Type B pancreatic cell (in vitro differentiated cells): Measurements from ENCODE around the gene TECPR2. TPM values are rescaled to one million over a fixed set of nuclear protein-coding genes. Genes with fewer than 3 reads are reported as not detected.

Experiments
- DNase-seq: peaks from one replicate; pipeline ENCODE4 v3.0.0; 2021; ENCODE audit warnings: mixed read lengths; ENCODE audit not compliant: unreplicated experiment; ENCODE audit errors: extremely low spot score
- H3K27ac Mint-ChIP-seq: 2 replicates; pipeline ENCODE4 v1.8.0; 2021; ENCODE audit warnings: mild to moderate bottlenecking, mixed read lengths
- H3K27me3 Mint-ChIP-seq: 2 replicates; pipeline ENCODE4 v1.8.0; 2021; ENCODE audit warnings: mixed read lengths
- H3K36me3 Mint-ChIP-seq: 2 replicates; pipeline ENCODE4 v1.8.0; 2021; ENCODE audit warnings: mixed read lengths
- H3K4me1 Mint-ChIP-seq: one replicate; pipeline ENCODE4 v1.8.0; 2021; ENCODE audit warnings: mixed read lengths; ENCODE audit not compliant: unreplicated experiment
- H3K4me3 Mint-ChIP-seq: 2 replicates; pipeline ENCODE4 v1.8.0; 2021; ENCODE audit warnings: mild to moderate bottlenecking, mixed read lengths
- H3K9me3 Mint-ChIP-seq: 2 replicates; pipeline ENCODE4 v1.8.0; 2021; ENCODE audit warnings: mixed read lengths
- total RNA-seq: library from RNA; stranded (reverse); gene quantifications from 2 replicates; pipeline ENCODE4 v1.2.1, GENCODE V29; 2021; ENCODE audit warnings: low replicate concordance
- TF ChIP-seq, protein P1 (sequence below): fragments of 200-600 bp; sonication (generic); conservative IDR thresholded peaks from 2 replicates; pipeline ENCODE4 v1.5.0; 2021; ENCODE audit warnings: antibody characterized with exemption, mild to moderate bottlenecking

The TECPR2 gene
- total RNA-seq, 1 donor from 2014 or later, result 25.5 TPM

DNA sequence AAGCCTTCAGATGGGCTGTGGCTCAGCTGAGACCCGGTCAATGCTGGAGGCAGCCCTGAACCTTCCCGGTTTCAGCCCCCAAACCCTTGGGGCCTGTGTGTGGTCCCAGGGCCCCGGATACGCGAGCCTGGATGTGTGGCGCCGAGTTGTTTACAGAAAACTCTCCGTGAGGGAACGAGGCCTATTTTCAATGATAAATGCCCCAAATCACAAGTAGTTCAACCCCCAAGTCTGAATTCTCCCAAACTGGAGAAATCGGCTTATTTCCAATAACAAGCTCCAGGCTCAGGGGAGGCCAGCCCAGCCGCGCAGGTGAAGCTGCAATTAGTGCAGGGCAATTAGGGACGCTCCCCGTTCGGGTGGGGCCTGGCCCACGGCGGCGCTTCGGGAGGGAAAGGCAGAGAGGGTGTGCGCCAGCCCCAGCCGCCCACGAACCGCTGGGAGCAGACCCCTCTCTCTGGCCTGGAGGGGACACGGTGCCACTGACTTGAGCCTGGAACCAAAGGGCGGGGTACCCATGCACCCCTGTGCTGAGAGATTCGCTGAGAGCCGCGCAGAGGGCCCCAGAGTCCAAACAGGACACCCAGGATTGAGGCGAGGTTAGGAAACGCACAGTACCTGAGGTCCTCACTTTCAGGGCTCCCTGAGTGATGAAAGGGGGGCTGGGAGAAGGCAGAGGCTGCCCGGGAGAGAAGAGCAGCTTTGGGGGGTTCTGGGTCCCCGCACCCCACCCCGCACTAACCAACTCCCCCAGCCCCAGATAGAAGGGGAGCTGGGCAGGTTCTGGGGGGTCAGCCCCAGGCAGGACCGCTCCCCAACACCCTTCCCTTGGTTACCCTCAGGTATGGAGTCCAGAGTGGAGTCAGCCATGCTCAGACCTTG, 161.1 kb downstream of the TECPR2 start:
- Mint-ChIP-seq H3K4me3 (peak overlapping the region; percentile 62), H3K36me3 (no peaks in the 10 kb centered on the region), H3K27ac (peak overlapping the region; percentile 13), H3K4me1 (peaks cover 8% of the 10 kb centered on the region), H3K27me3 (no peaks in the 10 kb centered on the region), H3K9me3 (no peaks in the 10 kb centered on the region)
- TF ChIP-seq, protein P1, sequence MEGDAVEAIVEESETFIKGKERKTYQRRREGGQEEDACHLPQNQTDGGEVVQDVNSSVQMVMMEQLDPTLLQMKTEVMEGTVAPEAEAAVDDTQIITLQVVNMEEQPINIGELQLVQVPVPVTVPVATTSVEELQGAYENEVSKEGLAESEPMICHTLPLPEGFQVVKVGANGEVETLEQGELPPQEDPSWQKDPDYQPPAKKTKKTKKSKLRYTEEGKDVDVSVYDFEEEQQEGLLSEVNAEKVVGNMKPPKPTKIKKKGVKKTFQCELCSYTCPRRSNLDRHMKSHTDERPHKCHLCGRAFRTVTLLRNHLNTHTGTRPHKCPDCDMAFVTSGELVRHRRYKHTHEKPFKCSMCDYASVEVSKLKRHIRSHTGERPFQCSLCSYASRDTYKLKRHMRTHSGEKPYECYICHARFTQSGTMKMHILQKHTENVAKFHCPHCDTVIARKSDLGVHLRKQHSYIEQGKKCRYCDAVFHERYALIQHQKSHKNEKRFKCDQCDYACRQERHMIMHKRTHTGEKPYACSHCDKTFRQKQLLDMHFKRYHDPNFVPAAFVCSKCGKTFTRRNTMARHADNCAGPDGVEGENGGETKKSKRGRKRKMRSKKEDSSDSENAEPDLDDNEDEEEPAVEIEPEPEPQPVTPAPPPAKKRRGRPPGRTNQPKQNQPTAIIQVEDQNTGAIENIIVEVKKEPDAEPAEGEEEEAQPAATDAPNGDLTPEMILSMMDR, result no peak
- no peak for DNase-seq

DNA sequence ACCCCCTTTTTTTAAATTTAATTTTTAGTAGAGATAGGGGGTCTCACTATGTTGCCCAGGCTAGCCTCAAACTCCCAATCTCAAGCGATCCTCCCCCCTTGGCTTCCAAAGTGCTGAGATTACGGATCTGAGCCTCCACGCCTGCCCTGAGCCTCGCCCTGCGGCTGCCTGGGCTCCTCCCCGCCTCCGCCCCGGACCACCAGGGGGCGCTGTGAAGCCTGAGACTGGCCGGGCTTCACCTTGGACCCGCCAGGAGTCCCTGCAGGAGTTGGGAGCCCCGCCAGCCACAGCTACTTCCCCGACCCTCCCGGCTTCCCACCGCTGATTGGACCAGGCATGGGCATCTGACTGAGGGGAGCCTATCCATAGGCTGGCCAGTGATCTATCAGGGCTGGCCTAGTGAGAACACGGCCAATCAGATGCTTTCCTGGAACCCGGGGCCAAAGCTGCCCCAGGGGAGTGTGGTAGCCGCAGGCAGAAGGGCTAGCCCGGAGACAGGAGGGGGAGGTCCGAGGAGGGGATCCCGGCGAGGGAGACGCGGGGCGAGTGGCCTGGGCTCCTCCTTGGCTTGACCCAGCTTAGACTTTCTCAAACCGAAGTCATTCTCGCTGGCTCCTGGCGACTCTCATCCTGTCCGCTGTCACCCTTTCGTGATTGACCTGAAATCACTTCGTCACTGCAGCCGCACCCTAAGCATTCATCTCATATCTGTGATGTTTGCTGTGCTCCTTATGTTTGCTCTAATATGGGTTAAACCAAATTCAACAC, 161.9 kb downstream of the TECPR2 start:
- Mint-ChIP-seq H3K36me3 (no peaks in the 10 kb centered on the region), H3K9me3 (no peaks in the 10 kb centered on the region), H3K4me1 (peaks cover 8% of the 10 kb centered on the region), H3K27me3 (no peaks in the 10 kb centered on the region), H3K27ac (peak overlapping the region; percentile 99), H3K4me3 (peak overlapping the region; percentile 90)
- peak; percentile 99 for DNase-seq
- TF ChIP-seq, protein P1, result peak; percentile 100

DNA sequence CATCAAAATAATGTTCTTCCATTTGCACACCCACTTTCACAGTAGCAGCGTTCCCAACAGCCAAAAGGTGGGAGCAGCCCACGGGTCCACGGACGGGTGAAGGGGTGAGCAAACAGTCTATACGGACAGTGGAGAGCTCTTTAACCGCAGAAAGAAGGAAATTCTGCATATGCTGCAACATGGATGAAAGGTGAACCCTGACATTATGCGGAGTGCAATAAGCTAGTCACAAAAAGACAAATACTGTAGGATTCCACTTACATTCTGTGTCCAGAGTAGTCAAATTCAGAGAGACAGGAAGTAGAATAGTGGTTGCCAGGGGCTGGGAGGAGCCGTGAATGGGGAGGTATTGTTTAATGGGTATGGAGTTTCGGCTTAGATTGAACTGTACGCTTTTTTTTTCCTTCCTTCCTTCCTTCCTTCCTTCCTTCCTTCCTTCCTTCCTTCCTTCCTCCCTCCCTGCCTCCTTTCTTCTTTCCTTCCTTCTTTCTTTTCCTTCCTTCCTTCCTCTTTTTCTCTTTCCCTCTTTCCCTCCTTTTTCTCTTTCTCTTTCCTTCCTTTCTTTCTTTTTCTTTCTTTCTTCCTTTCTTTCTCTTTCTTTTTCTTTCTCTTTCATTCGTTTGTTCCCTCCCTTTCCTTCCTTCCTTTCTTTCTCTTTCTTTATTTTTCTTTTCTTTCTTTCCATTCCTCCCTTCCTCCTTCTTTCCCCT, 162.6 kb downstream of the TECPR2 start:
- Mint-ChIP-seq H3K4me1 (peaks cover 8% of the 10 kb centered on the region), H3K9me3 (no peaks in the 10 kb centered on the region), H3K27me3 (no peaks in the 10 kb centered on the region), H3K4me3 (peak overlapping the region; percentile 90), H3K27ac (peak overlapping the region; percentile 99), H3K36me3 (no peaks in the 10 kb centered on the region)
- TF ChIP-seq, protein P1, result no peak
- DNase-seq, result no peak

DNA sequence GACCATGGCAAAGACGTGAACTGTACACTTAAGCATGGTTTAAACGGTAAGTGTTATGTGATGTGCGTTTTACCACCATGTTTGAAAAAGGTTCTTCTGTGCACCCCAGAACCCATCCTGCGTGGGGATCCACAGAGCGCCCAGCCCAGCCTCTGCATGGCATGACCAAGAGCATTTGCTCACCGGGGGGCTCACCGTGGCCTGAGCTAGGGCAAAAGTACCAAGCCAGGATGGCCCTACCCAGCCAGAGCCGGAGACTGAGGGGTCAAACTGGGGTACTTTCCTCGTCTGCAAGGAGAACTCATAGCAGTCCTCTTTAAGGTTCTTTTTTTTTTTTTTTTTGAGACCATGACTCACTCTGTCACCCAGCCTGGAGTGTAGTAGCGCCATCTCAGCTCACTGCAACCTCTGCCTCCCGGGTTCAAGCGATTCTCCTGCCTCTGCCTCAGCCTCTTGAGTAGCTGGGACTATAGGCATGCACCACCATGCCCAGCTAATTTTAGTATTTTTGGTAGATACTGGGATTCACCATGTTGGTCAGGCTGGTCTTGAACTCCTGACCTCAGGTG, 163.3 kb downstream of the TECPR2 start:
- peak overlapping the region; percentile 99 for H3K27ac Mint-ChIP-seq
- peak overlapping the region; percentile 90 for H3K4me3 Mint-ChIP-seq
- TF ChIP-seq, protein P1, result no peak
- H3K27me3 Mint-ChIP-seq, result no peaks in the 10 kb centered on the region
- DNase-seq, result no peak
- H3K36me3 Mint-ChIP-seq, result no peaks in the 10 kb centered on the region
- peaks cover 9% of the 10 kb centered on the region for H3K4me1 Mint-ChIP-seq
- no peaks in the 10 kb centered on the region for H3K9me3 Mint-ChIP-seq
